MM.1S (cell line): ENCODE measurements around the gene MGAT5.

Source experiments
- CTCF ChIP-seq: fragments of 300-600 bp; sonication (generic); IDR thresholded peaks from 2 replicates; pipeline ENCODE4 v1.5.1; 2016; ENCODE audit warnings: antibody characterized with exemption, low read length, mixed read lengths
- EZH2 ChIP-seq: fragments of 300-600 bp; sonication (generic); optimal IDR thresholded peaks from 2 replicates; pipeline ENCODE3; 2017; ENCODE audit warnings: low read depth, mild to moderate bottlenecking, antibody characterized with exemption, low read length, mixed read lengths
- EZH2phosphoT487 ChIP-seq: fragments of 300-600 bp; sonication (generic); IDR thresholded peaks from 2 replicates; pipeline ENCODE4 v1.6.1; 2018; ENCODE audit warnings: antibody characterized with exemption, low read length

GRCh38 chr2:134257965-134258683 is 4.3 kb downstream of the MGAT5 start:
- TF ChIP-seq CTCF (no peak), EZH2 (no peak), EZH2phosphoT487 (no peak)
